GM03348 (cell line): ENCODE measurements around the gene NTSR2.

Experiments
- DNase-seq: peaks from one replicate; pipeline ENCODE4 v3.0.0; 2012; ENCODE audit warnings: low spot score

The NTSR2 gene

DNA sequence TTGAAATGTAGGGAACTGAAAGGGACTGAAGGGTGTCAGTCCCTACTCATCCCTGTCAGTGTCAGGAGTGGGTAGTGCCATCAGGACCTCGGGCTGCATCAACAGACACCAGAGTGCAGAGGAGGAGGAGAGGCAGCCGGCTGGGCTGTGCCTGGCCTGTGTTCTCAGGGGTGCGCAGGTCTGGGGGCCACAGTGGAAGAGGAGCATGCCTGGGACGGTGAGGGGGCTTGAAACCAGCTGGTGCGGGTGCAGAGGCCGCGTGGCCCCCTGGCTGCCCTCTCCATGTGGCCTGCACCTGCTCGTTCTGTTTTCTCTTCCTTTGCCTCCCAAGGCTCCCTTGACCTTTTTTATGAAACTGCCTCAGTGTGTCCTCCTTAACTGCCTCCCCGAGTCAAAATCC lies 41.3 kb downstream of the NTSR2 start:
- no peak for DNase-seq

GRCh38 chr2:11625671-11626070 lies 44.3 kb downstream of the NTSR2 start:
- DNase-seq = no peak

GRCh38 chr2:11624893-11625292 lies 45.1 kb downstream of the NTSR2 start:
- DNase-seq = no peak

DNA sequence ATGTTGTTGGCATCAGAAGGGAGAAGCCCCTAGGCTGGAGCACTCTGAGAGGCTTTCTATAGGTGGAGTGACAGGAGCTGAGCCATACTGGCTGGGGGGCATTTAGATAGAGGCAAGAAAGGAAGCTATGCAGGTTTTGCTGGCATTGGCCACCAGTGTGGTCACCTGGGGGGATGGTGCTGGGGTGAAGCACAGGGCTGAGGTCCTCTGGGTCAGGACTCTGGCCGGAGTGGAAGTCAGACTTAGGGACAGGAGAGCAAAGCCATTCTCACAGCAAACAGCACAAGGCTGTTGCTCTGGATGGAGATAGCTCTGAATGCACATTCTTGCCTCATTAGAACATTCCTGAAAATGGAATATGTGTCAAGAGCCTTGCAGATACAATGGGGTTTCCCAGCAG lies 47.4 kb downstream of the NTSR2 start:
- no peak for DNase-seq

GRCh38 chr2:11621410-11621809 lies 48.6 kb downstream of the NTSR2 start:
- no peak for DNase-seq

DNA sequence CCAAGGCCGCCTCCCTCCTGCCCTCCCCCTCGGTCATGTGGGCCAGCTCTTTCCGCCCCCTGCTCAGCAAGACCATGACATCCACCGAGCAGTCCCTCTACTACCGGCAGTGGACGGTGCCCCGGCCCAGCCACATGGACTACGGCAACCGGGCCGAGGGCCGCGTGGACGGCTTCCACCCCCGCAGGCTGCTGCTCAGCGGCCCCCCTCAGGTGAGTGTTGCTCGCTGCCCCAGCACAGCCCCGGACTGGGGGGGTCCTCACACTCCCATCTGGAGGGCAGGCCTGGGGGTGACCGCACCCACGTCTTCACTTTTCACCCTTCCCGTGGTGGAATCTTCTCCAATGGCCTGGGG lies 51.3 kb downstream of the NTSR2 start:
- no peak for DNase-seq

GRCh38 chr2:11617984-11618707 lies 51.8 kb downstream of the NTSR2 start:
- DNase-seq = no peak

DNA sequence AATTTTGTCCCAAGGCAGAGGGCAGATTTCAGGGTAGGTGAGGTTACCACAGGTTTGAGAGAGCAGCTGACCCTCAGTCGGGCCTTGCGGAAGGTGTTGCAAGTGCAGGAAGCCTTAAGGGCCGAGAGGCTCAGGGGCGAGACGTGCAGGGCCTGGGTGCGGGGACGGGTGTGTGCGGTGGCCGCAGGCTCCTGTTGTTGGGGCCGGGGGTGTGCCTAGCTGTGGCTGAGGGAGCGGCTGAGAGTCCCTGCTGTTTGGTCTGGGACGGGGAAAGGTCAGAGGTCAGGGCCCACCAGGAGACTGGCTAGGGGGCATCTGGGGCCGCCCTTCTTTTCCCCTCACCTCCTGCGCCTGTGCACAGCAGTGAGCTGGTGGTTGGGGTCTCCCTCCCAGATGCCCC lies 52.5 kb downstream of the NTSR2 start:
- no peak for DNase-seq

- DNase-seq = no peak
These were observed 53.1 kb downstream of the NTSR2 start for GRCh38 chr2:11616851-11617415.

GRCh38 chr2:11616097-11616687 lies 53.8 kb downstream of the NTSR2 start:
- no peak for DNase-seq

DNA sequence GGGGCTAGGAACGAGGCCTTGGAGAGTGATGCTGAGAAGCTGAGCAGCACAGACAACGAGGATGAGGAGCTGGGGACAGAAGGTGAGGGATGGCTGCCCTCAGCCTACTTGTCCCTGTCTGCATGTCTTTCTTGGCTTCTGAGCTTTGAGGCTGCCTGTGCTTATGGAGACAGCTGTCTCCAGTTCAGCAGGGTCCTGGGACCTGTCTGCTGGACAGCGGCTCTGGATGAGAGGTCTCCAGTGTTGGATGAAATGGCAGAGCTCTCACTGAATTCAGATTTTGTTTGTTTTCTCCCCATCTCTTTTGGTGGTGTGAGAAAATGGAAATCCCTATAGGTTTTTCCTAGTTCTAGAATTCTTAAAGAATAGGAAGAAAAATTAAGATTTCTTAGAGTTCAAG lies 54.8 kb downstream of the NTSR2 start:
- no peak for DNase-seq

DNA sequence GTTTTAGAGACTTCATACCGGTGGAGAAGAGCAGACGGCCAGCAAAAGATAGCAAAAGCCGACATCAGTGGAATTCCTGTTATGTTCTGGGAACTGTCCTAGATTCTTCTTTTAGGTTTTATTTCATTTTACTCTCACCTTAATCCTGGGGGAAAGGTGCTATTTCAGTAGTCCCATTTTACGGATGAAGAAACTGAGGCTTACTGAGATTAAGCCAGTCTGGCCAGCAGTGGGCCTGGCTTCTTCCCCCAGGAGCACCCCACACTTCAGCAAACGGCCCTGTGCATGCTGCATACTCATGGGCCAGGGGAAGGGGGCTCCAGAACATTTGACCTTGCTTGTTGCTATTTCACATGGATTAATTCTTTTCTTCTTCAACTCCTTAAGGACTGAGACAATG lies 56.7 kb downstream of the NTSR2 start:
- no peak for DNase-seq

- no peak for DNase-seq
These were observed 57.3 kb downstream of the NTSR2 start for GRCh38 chr2:11612553-11613215.

DNA sequence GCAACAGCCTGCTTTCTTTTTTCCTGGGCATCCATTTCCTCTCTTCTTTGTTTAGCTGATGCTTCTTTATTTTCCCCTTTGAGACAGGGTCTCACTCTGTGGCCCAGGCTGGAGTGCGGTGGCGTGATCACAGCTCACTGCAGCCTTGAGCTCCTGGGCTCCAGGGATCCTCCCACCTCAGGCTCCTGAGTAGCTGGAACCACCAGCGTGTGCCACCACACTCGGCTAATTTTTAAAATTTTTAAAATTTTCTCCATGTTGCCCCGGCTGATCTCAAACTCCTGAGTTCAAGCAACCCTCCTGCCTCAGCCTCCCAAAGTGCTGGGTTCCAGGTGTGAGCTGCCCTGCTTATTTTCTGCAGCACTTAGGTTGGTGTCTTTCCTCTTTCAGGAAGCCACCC lies 58.7 kb downstream of the NTSR2 start:
- no peak for DNase-seq

DNA sequence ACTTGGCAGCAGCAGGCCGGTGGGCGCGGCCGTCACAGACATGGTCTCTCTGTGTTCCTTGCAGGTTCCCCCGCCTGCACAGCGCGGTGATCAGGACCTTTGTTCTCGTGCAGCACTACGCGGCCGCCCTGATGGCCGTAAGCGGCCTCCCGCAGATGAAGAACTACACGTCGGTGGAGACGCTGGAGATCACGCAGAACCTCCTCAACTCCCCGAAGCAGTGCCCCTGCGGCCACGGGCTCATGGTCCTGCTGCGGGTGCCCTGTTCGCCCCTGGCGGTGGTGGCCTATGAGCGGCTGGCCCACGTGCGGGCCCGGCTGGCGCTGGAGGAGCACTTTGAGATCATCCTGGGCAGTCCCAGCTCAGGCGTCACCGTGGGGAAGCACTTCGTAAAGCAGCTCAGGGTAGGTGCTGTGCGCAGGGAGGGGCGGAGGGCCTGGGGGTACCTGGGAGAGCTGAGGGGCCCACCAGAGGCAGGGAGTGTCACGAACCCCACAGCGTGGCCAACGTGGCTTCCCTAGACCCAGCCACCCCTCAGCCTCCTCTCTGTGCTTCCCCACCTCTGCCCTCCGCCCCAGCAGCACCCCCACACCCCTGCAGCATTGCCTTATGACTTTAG lies 59.3 kb downstream of the NTSR2 start:
- no peak for DNase-seq
